HG03432 (cell line): Measurements from ENCODE around the gene RNF126.

Source experiments
- ATAC-seq: cut with Tn5 transposase; IDR thresholded peaks from one replicate; pipeline ENCODE4 v1.9.1; 2021; ENCODE audit warnings: mild to moderate bottlenecking, moderate library complexity; ENCODE audit not compliant: unreplicated experiment

RNF126 gene

GRCh38 chr19:648305-648704 lies 14.7 kb downstream of the RNF126 start:
- ATAC-seq, result no peak

GRCh38 chr19:647566-648284 lies 15.3 kb downstream of the RNF126 start:
- ATAC-seq, result no peak

GRCh38 chr19:646779-647565 lies 16.0 kb downstream of the RNF126 start:
- ATAC-seq, result no peak

GRCh38 chr19:645912-646778 lies 16.9 kb downstream of the RNF126 start:
- ATAC-seq, result no peak

GRCh38 chr19:644789-645188 lies 18.2 kb downstream of the RNF126 start:
- no peak for ATAC-seq

GRCh38 chr19:644363-644762 lies 18.7 kb downstream of the RNF126 start:
- ATAC-seq, result no peak

GRCh38 chr19:643736-644135 lies 19.3 kb downstream of the RNF126 start:
- no peak for ATAC-seq

- no peak for ATAC-seq
These were observed 20.0 kb downstream of the RNF126 start for GRCh38 chr19:642767-643727.

- no peak for ATAC-seq
These were observed 21.3 kb downstream of the RNF126 start for GRCh38 chr19:641702-642101.

- no peak for ATAC-seq
These were observed 22.3 kb downstream of the RNF126 start for GRCh38 chr19:640606-641189.

GRCh38 chr19:640161-640558 lies 22.9 kb downstream of the RNF126 start:
- no peak for ATAC-seq

- peak; percentile 55 for ATAC-seq
These were observed 23.5 kb downstream of the RNF126 start, which contains the start of gene FGF22 for GRCh38 chr19:639253-640160. Gene FGF22 (plus strand): TSS chr19:639879. CDS start chr19:639926, 47 bp downstream.

GRCh38 chr19:638906-639252 lies 24.1 kb downstream of the RNF126 start:
- no peak for ATAC-seq

GRCh38 chr19:634975-635652 lies 27.9 kb downstream of the RNF126 start:
- no peak for ATAC-seq

GRCh38 chr19:633786-634639 lies 29.0 kb downstream of the RNF126 start:
- ATAC-seq, result no peak

GRCh38 chr19:633068-633785 lies 29.8 kb downstream of the RNF126 start, which contains the start of gene POLRMT:
Gene POLRMT (minus strand): TSS chr19:633537. CDS start chr19:633512, 25 bp downstream.
- ATAC-seq, result peak; percentile 73
